ENCODE measurements around the gene MYL1.

DNA sequence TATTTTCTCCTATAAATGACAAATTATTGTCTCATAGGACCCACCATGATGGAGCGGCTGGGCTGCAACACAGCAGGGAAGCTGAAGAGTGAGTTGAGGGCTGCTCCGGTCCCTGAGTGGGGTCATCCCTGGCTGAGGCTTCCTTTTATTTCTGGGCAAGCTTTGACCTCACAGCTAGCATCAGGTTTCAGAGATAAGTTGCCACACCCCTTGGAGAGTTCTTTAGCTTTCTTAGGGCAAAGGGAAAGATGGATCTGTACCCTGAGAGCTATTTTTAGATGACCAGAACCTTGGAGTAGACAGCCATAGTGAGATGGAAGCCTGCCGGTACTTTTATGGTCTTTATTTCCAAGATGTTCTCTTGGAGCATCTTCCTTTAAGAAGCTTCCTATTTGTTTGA lies 11.5 kb downstream of the MYL1 start:
- TF ChIP-seq, protein P1, sequence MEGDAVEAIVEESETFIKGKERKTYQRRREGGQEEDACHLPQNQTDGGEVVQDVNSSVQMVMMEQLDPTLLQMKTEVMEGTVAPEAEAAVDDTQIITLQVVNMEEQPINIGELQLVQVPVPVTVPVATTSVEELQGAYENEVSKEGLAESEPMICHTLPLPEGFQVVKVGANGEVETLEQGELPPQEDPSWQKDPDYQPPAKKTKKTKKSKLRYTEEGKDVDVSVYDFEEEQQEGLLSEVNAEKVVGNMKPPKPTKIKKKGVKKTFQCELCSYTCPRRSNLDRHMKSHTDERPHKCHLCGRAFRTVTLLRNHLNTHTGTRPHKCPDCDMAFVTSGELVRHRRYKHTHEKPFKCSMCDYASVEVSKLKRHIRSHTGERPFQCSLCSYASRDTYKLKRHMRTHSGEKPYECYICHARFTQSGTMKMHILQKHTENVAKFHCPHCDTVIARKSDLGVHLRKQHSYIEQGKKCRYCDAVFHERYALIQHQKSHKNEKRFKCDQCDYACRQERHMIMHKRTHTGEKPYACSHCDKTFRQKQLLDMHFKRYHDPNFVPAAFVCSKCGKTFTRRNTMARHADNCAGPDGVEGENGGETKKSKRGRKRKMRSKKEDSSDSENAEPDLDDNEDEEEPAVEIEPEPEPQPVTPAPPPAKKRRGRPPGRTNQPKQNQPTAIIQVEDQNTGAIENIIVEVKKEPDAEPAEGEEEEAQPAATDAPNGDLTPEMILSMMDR (tag by site-specific recombination; IDR thresholded peaks at IDR 0.05), result no peak
- TF ChIP-seq KLF9 (tag by site-specific recombination; IDR thresholded peaks at IDR 0.05; ENCODE audit: low read depth), result no peak
